SU-DHL-6 (cell line): ENCODE results near the gene PRDM4.

Source experiments
- H2AFZ ChIP-seq: fragments of 200-600 bp; sonication (generic); 2 replicates; pipeline ENCODE4 v1.6.1; 2014; ENCODE audit warnings: low read depth, mild to moderate bottlenecking, moderate library complexity, mixed read lengths, antibody characterized with exemption, low read length; ENCODE audit not compliant: severe bottlenecking
- H3F3A ChIP-seq: fragments of 200-600 bp; shearing (Covaris generic); 2 replicates; pipeline ENCODE4 v1.6.0; 2016; ENCODE audit warnings: antibody characterized with exemption, mild to moderate bottlenecking; ENCODE audit not compliant: insufficient read depth
- H3K27ac ChIP-seq: fragments of 200-600 bp; sonication (generic); 2 replicates; pipeline ENCODE4 v1.5.1; 2016; ENCODE audit warnings: low read depth, mild to moderate bottlenecking, low read length, moderate library complexity, mixed read lengths
- H3K27me3 ChIP-seq: fragments of 200-600 bp; sonication (generic), shearing (Covaris generic); 2 replicates; pipeline ENCODE4 v1.6.0; 2014; ENCODE audit warnings: mild to moderate bottlenecking, low read length
- H3K36me3 ChIP-seq: fragments of 200-600 bp; sonication (generic); 2 replicates; pipeline ENCODE4 v1.6.1; 2014; ENCODE audit warnings: mild to moderate bottlenecking, low read length, mixed read lengths
- H3K4me2 ChIP-seq: fragments of 300-600, 200-600 bp; shearing (Covaris generic), sonication (generic); 2 replicates; pipeline ENCODE4 v1.6.0; 2014; ENCODE audit warnings: low read length, low read depth, mild to moderate bottlenecking; ENCODE audit not compliant: poor library complexity, severe bottlenecking
- H3K4me3 ChIP-seq: fragments of 200-600 bp; sonication (generic); 2 replicates; pipeline ENCODE4 v1.5.1; 2014; ENCODE audit warnings: antibody characterized with exemption, low read length, mild to moderate bottlenecking, mixed read lengths; ENCODE audit not compliant: insufficient read depth, poor library complexity, severe bottlenecking
- H3K79me2 ChIP-seq: fragments of 200-600 bp; sonication (generic); 2 replicates; pipeline ENCODE4 v1.6.1; 2014; ENCODE audit warnings: mild to moderate bottlenecking, low read length, moderate library complexity; ENCODE audit not compliant: insufficient read depth
- H3K9ac ChIP-seq: fragments of 200-600 bp; sonication (generic); 2 replicates; pipeline ENCODE4 v1.7.0; 2014; ENCODE audit warnings: mild to moderate bottlenecking, low read length
- H3K9me2 ChIP-seq: fragments of 200-600 bp; sonication (generic); replicated peaks from 2 replicates; pipeline ENCODE4 v1.6.1; 2014; ENCODE audit warnings: low read length; ENCODE audit not compliant: insufficient read depth
- H3K9me3 ChIP-seq: fragments of 200-600 bp; sonication (generic); 2 replicates; pipeline ENCODE4 v1.6.1; 2014; ENCODE audit warnings: low read length, mixed read lengths; ENCODE audit not compliant: insufficient read depth
- H4K20me1 ChIP-seq: fragments of 200-600 bp; sonication (generic); 2 replicates; pipeline ENCODE4 v1.6.1; 2014; ENCODE audit warnings: low read depth, mild to moderate bottlenecking, antibody characterized with exemption, low read length, moderate library complexity, mixed read lengths
- CTCF ChIP-seq: fragments of 200-600 bp; sonication (generic); IDR thresholded peaks from one replicate; pipeline ENCODE4 v1.5.1; 2017; ENCODE audit warnings: antibody characterized with exemption, mild to moderate bottlenecking, low read length, moderate library complexity; ENCODE audit not compliant: insufficient read depth, poor library complexity, severe bottlenecking
- EZH2phosphoT487 ChIP-seq: fragments of 200-600 bp; sonication (generic), shearing (Covaris generic); conservative IDR thresholded peaks from 2 replicates; pipeline ENCODE4 v1.6.1; 2018; ENCODE audit warnings: mild to moderate bottlenecking, antibody characterized with exemption, low read length, moderate library complexity, mixed read lengths

Gene PRDM4

GRCh38 chr12:107779077-107779831 is 18.3 kb upstream of the PRDM4 start:
- H3K4me3 ChIP-seq = no peak overlapping the region
- H3K27ac ChIP-seq = no peak overlapping the region
- H3K9ac ChIP-seq = no peak overlapping the region
- no peaks in the 10 kb centered on the region for H3K36me3 ChIP-seq
- H3K4me2 ChIP-seq = no peak overlapping the region
- H2AFZ ChIP-seq = no peak overlapping the region
- H3K9me2 ChIP-seq = no peaks in the 10 kb centered on the region
- no peaks in the 10 kb centered on the region for H3K79me2 ChIP-seq
- no peaks in the 10 kb centered on the region for H3F3A ChIP-seq
- no peaks in the 10 kb centered on the region for H3K27me3 ChIP-seq
- no peaks in the 10 kb centered on the region for H3K9me3 ChIP-seq
- TF ChIP-seq EZH2phosphoT487 (no peak), CTCF (no peak)
- H4K20me1 ChIP-seq = no peaks in the 10 kb centered on the region

- no peaks in the 10 kb centered on the region for H3K27me3 ChIP-seq
Measured at GRCh38 chr12:107778383-107779025, 17.6 kb upstream of the PRDM4 start.

GRCh38 chr12:107776171-107776570 is 15.2 kb upstream of the PRDM4 start:
- no peak overlapping the region for H2AFZ ChIP-seq
- no peaks in the 10 kb centered on the region for H3K27me3 ChIP-seq
- H3K9me2 ChIP-seq = no peaks in the 10 kb centered on the region
- no peaks in the 10 kb centered on the region for H3K36me3 ChIP-seq
- H4K20me1 ChIP-seq = no peaks in the 10 kb centered on the region
- no peak overlapping the region for H3K4me2 ChIP-seq
- H3K27ac ChIP-seq = no peak overlapping the region
- H3K9me3 ChIP-seq = no peaks in the 10 kb centered on the region
- TF ChIP-seq EZH2phosphoT487 (no peak), CTCF (no peak)
- H3K79me2 ChIP-seq = no peaks in the 10 kb centered on the region
- no peak overlapping the region for H3K4me3 ChIP-seq
- no peak overlapping the region for H3K9ac ChIP-seq
- H3F3A ChIP-seq = no peaks in the 10 kb centered on the region

More at GRCh38 chr12:107778383-107779025, 17.6 kb upstream of the PRDM4 start:
- Histone ChIP-seq H3K9me3 (no peaks in the 10 kb centered on the region), H4K20me1 (no peaks in the 10 kb centered on the region), H3F3A (no peaks in the 10 kb centered on the region), H3K27ac (no peak overlapping the region), H3K79me2 (no peaks in the 10 kb centered on the region), H3K36me3 (no peaks in the 10 kb centered on the region), H3K4me2 (no peak overlapping the region), H3K4me3 (no peak overlapping the region), H2AFZ (no peak overlapping the region), H3K9ac (no peak overlapping the region), H3K9me2 (no peaks in the 10 kb centered on the region)
- TF ChIP-seq CTCF (no peak), EZH2phosphoT487 (no peak)
